OCI-M2 (cell line): Measurements from ENCODE around the gene MRPS21.

ENCODE experiments used
- DNase-seq: peaks from one replicate; lab custom pipeline; 2025; ENCODE audit not compliant: unreplicated experiment; lab: John Stamatoyannopoulos, UW

MRPS21 gene

DNA sequence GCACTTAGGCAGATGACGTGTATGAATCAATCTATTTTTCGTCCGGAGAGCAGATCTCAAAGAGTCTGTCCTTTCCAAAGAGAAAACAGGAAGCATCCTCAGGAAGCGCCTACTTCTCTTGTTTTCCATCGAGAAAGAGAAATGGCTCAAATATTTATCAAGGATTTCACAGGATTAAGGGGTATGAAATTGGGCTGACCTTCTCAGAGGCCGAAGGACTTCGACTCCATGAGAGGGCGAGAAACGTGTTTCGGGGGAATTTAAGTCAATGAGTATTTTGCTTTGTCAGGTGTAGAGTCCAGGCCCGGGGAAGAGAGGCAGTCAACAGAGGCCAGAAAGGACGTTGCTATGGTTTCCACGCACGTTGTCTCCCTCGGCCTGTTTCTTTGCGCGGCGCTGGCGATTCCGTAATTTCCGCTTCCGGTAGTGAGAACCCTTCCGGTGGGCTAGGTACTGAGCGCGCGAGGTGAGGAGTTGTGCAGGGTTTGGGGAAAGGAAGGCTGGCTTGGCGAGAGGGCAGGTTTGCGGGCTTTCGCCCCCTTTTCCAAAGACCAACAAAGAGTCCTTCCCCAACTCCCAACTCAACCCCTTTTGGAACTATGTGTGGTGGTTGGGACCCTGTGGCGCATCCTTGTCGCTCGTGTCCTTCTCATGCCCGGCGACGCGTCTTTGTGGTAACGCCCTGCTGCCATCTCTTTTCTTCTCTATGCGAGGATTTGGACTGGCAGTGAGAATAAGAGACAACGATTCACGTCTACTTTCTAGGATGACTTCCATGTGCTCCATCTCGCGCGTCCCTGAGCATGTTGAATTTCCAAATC, at the start of gene MRPS21:
Gene MRPS21 (plus strand): TSS at position 429 of the 821 bp plus-strand sequence. CDS start 506 bp downstream, outside the sequence.
- DNase-seq, result peak; percentile 67

DNA sequence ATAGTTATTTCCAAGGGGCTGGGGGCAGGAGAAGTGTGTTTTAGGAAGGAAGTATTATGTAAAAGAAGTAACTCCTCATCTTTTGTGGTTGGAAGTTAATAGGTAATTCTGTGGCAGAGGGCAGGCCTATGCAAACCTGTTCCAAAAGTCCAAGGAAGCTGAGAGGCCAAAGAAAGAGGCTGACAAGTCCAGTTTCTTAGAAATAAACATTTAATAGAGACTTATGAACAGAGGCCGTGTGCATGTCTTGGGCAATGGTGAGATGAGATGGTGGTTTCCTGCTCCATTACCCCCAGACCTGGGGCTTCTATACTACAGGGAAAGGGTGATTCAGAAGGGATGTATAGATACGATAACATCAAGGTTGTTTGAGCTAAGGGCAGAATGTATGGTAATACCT, 43.7 kb upstream of the MRPS21 start:
- no peak for DNase-seq

DNA sequence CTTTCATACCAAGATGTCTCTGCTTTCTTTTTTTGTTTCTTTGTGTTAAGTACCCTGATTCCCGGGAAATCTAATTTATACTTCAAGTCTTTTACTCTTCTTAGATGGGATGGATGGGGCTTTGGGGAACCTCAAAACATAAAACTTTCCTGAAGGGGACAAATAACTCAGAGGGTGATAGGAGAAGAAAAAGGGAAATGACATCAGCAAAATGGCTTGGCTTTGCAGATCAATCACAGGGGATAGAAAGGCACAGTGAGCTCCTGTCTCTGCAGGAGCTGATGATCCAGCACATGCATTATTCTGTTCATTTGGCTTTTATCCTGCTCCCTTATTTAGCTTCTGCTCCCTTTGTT, 37.5 kb upstream of the MRPS21 start:
- no peak for DNase-seq

GRCh38 chr1:150256554-150257341, 36.9 kb upstream of the MRPS21 start:
- DNase-seq, result no peak

DNA sequence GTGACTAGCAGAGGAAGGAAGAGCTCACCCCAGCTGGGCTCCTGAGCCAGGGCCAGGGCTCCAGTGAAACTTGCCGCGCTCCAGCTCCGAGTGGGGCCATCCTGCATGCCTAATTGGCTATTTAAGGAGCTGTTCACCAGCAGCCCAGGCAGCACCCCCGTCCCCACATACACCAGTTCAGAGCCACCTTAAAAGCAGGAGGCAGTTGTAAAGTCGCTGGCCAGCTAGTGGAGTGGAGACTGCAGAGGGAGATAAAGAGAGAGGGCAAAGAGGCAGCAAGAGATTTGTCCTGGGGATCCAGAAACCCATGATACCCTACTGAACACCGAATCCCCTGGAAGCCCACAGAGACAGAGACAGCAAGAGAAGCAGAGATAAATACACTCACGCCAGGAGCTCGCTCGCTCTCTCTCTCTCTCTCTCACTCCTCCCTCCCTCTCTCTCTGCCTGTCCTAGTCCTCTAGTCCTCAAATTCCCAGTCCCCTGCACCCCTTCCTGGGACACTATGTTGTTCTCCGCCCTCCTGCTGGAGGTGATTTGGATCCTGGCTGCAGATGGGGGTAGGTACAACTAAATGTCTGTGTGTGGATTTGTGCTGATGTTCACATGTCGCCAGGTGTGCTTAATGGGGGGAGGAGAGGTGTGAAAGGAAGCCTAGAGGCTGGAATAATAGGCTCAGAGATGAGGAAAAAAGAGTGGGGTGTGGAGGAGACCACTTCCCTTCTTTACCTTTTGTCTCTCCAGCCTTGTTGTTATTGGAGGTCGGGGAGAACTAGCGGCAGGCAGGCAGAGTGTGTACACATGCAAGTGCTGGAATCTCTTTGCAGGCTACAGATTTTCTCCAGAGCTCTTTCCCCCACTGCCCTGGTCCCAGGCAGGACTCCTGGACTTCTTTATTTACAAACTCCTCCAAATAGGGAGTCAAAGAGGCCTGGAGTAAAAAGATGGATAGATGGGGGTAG, 35.8 kb upstream of the MRPS21 start, which contains the start of gene CA14:
Gene CA14 (plus strand): TSS at position 151 of the 962 bp plus-strand sequence. CDS start 355 bp downstream, at position 506.
- DNase-seq, result no peak

GRCh38 chr1:150259217-150259616, 34.4 kb upstream of the MRPS21 start:
- no peak for DNase-seq

DNA sequence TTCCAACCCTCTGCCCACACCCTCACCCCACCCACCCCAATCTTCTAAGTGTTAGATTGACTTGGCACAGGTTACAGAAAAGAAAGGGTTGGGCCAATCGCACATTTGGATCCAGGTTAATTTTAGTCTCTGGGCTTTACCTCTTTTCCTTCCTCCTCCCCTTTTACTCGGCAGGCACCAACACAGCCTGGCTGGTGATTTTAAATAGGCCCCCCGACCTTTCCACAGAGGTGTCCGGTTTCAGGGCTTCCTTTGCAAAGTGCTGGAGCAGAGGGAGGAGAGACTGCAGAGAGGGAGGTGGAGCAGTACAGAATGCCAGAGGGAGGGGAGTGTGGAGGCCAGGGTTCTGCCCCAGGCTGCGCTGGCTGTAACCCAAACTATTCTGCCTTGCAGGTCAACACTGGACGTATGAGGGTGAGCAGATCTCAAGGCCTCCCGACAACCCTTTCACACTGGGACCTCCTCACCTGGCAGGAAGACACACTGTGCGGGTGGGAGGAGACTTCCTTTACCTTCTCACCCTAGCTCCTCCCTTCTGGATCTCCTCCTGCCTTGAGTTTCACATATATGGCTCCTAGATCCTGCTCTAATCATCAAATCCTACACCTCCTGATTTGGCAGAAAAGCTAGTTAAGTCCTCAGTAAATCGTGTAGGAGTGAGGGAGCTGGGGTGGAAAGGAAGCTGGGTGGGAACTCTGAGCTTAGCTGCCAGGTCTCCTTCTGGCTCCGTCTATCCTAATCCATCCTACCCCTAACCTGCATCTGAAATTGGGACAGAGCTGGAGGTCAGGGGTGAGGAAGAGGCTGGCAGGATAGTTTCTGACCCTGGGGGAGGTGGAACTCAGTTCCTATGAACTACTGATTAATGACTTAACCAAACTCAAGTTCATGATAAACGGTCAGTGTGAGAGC, 33.6 kb upstream of the MRPS21 start:
- DNase-seq, result no peak

DNA sequence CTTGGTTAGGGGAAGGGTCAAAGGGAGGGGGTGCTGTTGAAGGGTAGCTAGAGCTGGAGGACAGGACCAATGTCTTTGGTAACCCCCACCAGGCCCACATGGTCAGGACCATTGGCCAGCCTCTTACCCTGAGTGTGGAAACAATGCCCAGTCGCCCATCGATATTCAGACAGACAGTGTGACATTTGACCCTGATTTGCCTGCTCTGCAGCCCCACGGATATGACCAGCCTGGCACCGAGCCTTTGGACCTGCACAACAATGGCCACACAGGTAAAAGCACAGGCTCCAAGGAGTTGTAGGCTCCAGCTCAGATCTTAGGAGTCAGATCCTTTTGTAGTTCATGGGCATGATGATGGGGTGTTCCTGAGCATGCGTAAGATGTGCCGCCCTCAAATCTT, 32.3 kb upstream of the MRPS21 start:
- no peak for DNase-seq

- DNase-seq, result no peak
Measured at GRCh38 chr1:150262388-150263320, 31.0 kb upstream of the MRPS21 start.

- DNase-seq, result no peak
Measured at GRCh38 chr1:150263549-150263948, 30.1 kb upstream of the MRPS21 start.

GRCh38 chr1:150267896-150268295, 25.8 kb upstream of the MRPS21 start:
- no peak for DNase-seq

DNA sequence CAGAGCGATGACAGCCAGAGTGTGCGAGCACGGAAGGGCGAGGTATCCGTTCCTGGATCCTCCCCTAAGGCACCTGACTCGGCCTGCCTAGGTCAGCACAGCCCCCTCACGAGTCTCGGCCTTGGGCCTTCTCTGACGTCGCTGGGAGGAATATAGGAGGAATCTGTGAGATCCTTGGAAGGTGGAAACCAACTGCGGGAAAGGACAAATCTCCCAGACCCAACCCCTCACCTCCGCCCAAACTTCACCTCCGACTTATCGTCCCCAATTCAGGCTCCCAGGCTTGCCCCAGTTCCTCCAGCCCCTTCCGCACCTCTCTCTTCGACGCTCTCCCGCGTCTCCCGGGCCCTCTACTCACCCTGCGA, 25.3 kb upstream of the MRPS21 start:
- DNase-seq, result no peak

- DNase-seq, result peak; percentile 81
Measured at GRCh38 chr1:150268705-150269403, 24.8 kb upstream of the MRPS21 start, which contains the start of gene APH1A. APH1A (minus strand) TSS chr1:150269016; CDS start chr1:150268810, 206 bp downstream.

GRCh38 chr1:150269451-150269850, 24.2 kb upstream of the MRPS21 start:
- no peak for DNase-seq

- DNase-seq, result no peak
Measured at GRCh38 chr1:150271291-150271959, 22.2 kb upstream of the MRPS21 start.

DNA sequence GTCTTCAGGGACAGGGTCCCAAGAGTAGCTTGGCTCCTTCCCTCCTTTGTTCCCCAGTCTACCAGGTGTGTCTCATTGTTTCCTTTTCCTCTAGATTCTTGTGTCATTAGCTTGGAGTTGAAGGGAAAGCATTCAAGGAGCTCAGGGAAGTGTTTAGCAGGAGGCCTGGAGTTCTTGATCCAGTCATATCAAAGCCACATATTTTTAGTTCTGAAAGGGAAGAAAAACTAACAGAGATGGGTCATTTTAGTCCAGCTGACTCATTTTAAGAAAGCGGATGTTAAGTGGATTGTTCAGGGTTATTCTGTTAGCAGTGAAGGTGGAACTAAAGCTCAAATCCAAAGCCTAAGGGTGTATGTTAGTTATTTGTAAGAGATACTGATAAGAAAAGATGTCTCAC, 20.4 kb upstream of the MRPS21 start:
- DNase-seq, result no peak

GRCh38 chr1:150280138-150280707, 13.4 kb upstream of the MRPS21 start:
- DNase-seq, result no peak
